Pulmonary artery endothelial cell (primary cell): ENCODE results near the gene HADHA. TPM values are rescaled to one million over a fixed set of nuclear protein-coding genes. Genes with fewer than 3 reads are reported as not detected.
"Not testable (repeated sequence)": the region's sequence is repeated elsewhere in the genome, so short reads cannot be mapped to it uniquely, and the experiment has no call there.

Source experiments
- DNase-seq: peaks from one replicate; pipeline ENCODE4 v3.0.0-alpha.2; 2011; ENCODE audit warnings: low read depth, low spot score
- total RNA-seq: library from RNA; depleted of rRNA; stranded (reverse); fragments of >200 nt; gene quantifications from 2 replicates; pipeline ENCODE4 v1.2.3, GENCODE V29; 2014

The HADHA gene
- total RNA-seq, 1 donor from 2014 or later = 200 TPM

- DNase-seq = no peak
These were observed 68.8 kb downstream of the HADHA start for GRCh38 chr2:26175466-26176278.

- no peak for DNase-seq
These were observed 69.6 kb downstream of the HADHA start for GRCh38 chr2:26174691-26175465.

- DNase-seq = no peak
These were observed 70.5 kb downstream of the HADHA start for GRCh38 chr2:26173776-26174482.

- no peak for DNase-seq
These were observed 71.3 kb downstream of the HADHA start, which contains the start of gene GAREM2 for GRCh38 chr2:26172871-26173775. Gene GAREM2 (plus strand): TSS chr2:26173088. CDS start chr2:26173221, 133 bp downstream.

- DNase-seq = no peak
These were observed 72.1 kb downstream of the HADHA start for GRCh38 chr2:26172189-26172870.

GRCh38 chr2:26170795-26171194, 73.6 kb downstream of the HADHA start:
- DNase-seq = no peak

GRCh38 chr2:26169681-26170414, 74.6 kb downstream of the HADHA start:
- no peak for DNase-seq

- no peak for DNase-seq
These were observed 75.2 kb downstream of the HADHA start for GRCh38 chr2:26169226-26169625.

GRCh38 chr2:26168785-26169184, 75.6 kb downstream of the HADHA start:
- DNase-seq = no peak

- DNase-seq = not testable (repeated sequence)
These were observed 77.9 kb downstream of the HADHA start for GRCh38 chr2:26166541-26166940.

- DNase-seq = no peak
These were observed 79.0 kb downstream of the HADHA start for GRCh38 chr2:26165403-26165802.

GRCh38 chr2:26164641-26165211, 79.7 kb downstream of the HADHA start:
- DNase-seq = no peak

- DNase-seq = no peak
These were observed 80.2 kb downstream of the HADHA start for GRCh38 chr2:26164231-26164630.

- DNase-seq = no peak
These were observed 81.5 kb downstream of the HADHA start for GRCh38 chr2:26162963-26163362.

GRCh38 chr2:26161926-26162325, 82.5 kb downstream of the HADHA start:
- no peak for DNase-seq

GRCh38 chr2:26157580-26157979, 86.9 kb downstream of the HADHA start:
- DNase-seq = no peak

- DNase-seq = no peak
These were observed 94.2 kb downstream of the HADHA start for GRCh38 chr2:26150243-26150642.

GRCh38 chr2:26148501-26148900, 95.9 kb downstream of the HADHA start:
- no peak for DNase-seq
